B cell (primary cell): ENCODE data around the gene CCNT2. TPM values are rescaled to one million over a fixed set of nuclear protein-coding genes. Genes with fewer than 3 reads are reported as not detected.

ENCODE experiments used
- ATAC-seq: fragments of 200-7000 bp; cut with Tn5 transposase; one replicate; pipeline ENCODE4 v1.10.0; 2021; ENCODE audit warnings: low read depth, mild to moderate bottlenecking, moderate number of reproducible peaks, moderate library complexity
- CTCF ChIA-PET: fragments of 350-600 bp; sonication (Branson Sonifier 250); formaldehyde crosslinking; loops from one replicate; lab custom pipeline; 2021; ENCODE audit warnings: antibody characterized with exemption, inconsistent platforms; lab: Charles Lee
- POLR2A ChIA-PET: fragments of 350-600 bp; sonication (Branson Sonifier 250); formaldehyde crosslinking; loops from one replicate; lab custom pipeline; 2021; ENCODE audit warnings: antibody characterized with exemption; lab: Charles Lee
- DNase-seq: peaks from one replicate; pipeline ENCODE4 v3.0.0; 2013
- H2AFZ ChIP-seq: 2 replicates; pipeline ENCODE4 v1.6.1; 2012; ENCODE audit warnings: mild to moderate bottlenecking, low read depth, low read length; ENCODE audit not compliant: insufficient read depth, poor library complexity, severe bottlenecking
- H3K27ac ChIP-seq, 2 donors: 1 replicate in 1 of 2; 2 replicates in 1 of 2; pipeline ENCODE4 v1.5.1; 2012 to 2013; ENCODE audit warnings: low read length in 2 of 2, mild to moderate bottlenecking in 2 of 2, moderate library complexity in 1 of 2
- H3K27me3 ChIP-seq, 4 experiments: fragments of 200-600 bp in 1 of 4; sonication (generic) in 1 of 4; replicated peaks in 1 of 4; 1 replicate in 2 of 4; 2 replicates in 2 of 4; pipeline versions ENCODE4 v1.6.1 to v1.7.0; 2013 to 2016; ENCODE audit warnings: low read length in 3 of 4, mild to moderate bottlenecking in 2 of 4, mixed read lengths in 1 of 4, moderate library complexity in 1 of 4; ENCODE audit not compliant: insufficient read depth in 4 of 4, control insufficient read depth in 3 of 4; ENCODE audit errors: control extremely low read depth in 1 of 4
- H3K36me3 ChIP-seq, 2 experiments: replicated peaks in 1 of 2; 1 replicate in 1 of 2; 2 replicates in 1 of 2; pipeline versions ENCODE4 v1.6.1 to v1.7.1; 2013; ENCODE audit warnings: low read length in 1 of 2; ENCODE audit not compliant: insufficient read depth in 2 of 2, control insufficient read depth in 1 of 2; ENCODE audit errors: control extremely low read depth in 1 of 2, extremely low read depth in 1 of 2
- H3K4me1 ChIP-seq, 2 donors: fragments of 200-600 bp in 1 of 2; sonication (generic) in 1 of 2; 1 replicate in 1 of 2; 2 replicates in 1 of 2; pipeline versions ENCODE4 v1.5.1 to v1.6.1; 2013 to 2017; ENCODE audit warnings: low read length in 2 of 2; ENCODE audit not compliant: control insufficient read depth in 2 of 2, insufficient read depth in 2 of 2
- H3K4me2 ChIP-seq: replicated peaks from 2 replicates; pipeline ENCODE3; 2012; ENCODE audit warnings: mild to moderate bottlenecking, low read depth, low read length; ENCODE audit not compliant: poor library complexity, severe bottlenecking
- H3K4me3 ChIP-seq, 5 experiments: fragments of 200-600 bp in 1 of 5; sonication (generic) in 1 of 5; 1 replicate in 3 of 5; 2 replicates in 2 of 5; pipeline versions ENCODE4 v1.5.1 to v1.7.0; 2011 to 2016; ENCODE audit warnings: low read length in 4 of 5, mild to moderate bottlenecking in 4 of 5, low read depth in 2 of 5, control low read depth in 1 of 5, moderate library complexity in 1 of 5; ENCODE audit not compliant: insufficient read depth in 1 of 5; ENCODE audit errors: control extremely low read depth in 1 of 5, extremely low read depth in 1 of 5
- H3K79me2 ChIP-seq: fragments of 200-600 bp; sonication (generic); one replicate; pipeline ENCODE4 v1.6.0; 2016; ENCODE audit warnings: low read length; ENCODE audit not compliant: control insufficient read depth, insufficient read depth
- H3K9ac ChIP-seq: fragments of 200-600 bp; sonication (generic); 2 replicates; pipeline ENCODE4 v1.6.1; 2017; ENCODE audit warnings: mild to moderate bottlenecking, low read length, moderate library complexity
- H3K9me3 ChIP-seq, 3 donors: one replicate each; pipeline versions ENCODE4 v1.6.1 to v1.7.1; 2013; ENCODE audit warnings: low read length in 2 of 3; ENCODE audit not compliant: control insufficient read depth in 2 of 3, insufficient read depth in 1 of 3; ENCODE audit errors: control extremely low read depth in 1 of 3
- H4K20me1 ChIP-seq: 2 replicates; pipeline ENCODE4 v1.6.0; 2012; ENCODE audit warnings: mild to moderate bottlenecking, low read length; ENCODE audit not compliant: insufficient read depth, control insufficient read depth, poor library complexity, severe bottlenecking
- H3K27ac Mint-ChIP-seq: one replicate; pipeline ENCODE4 v1.8.0; 2021; ENCODE audit warnings: mixed read lengths
- H3K27me3 Mint-ChIP-seq: one replicate; pipeline ENCODE4 v1.8.0; 2021; ENCODE audit warnings: mixed read lengths
- H3K4me1 Mint-ChIP-seq: one replicate; pipeline ENCODE4 v1.8.0; 2021; ENCODE audit warnings: mixed read lengths
- H3K4me3 Mint-ChIP-seq: one replicate; pipeline ENCODE4 v1.8.0; 2021; ENCODE audit warnings: mixed read lengths
- H3K9me3 Mint-ChIP-seq: one replicate; pipeline ENCODE4 v1.8.0; 2022; ENCODE audit warnings: mixed read lengths; ENCODE audit not compliant: insufficient read depth
- EZH2 ChIP-seq: IDR thresholded peaks from 2 replicates; pipeline ENCODE4 v1.6.1; 2012; ENCODE audit warnings: borderline replicate concordance, low read depth, mild to moderate bottlenecking, moderate library complexity, low read length; ENCODE audit not compliant: insufficient read depth, poor library complexity, severe bottlenecking
- WGBS: methylation state at CpG from one replicate; pipeline ENCODE4 v1.1.5; 2013; ENCODE audit warnings: missing lambda C conversion rate; ENCODE audit not compliant: insufficient coverage; 5-methylcytosine and 5-hydroxymethylcytosine counted together
- intact Hi-C: fragments of 100-400 bp; cut with micrococcal nuclease; formaldehyde crosslinking; loops from one replicate; pipeline ENCODE4 v1.10.0; 2022
- polyA plus RNA-seq: library from polyadenylated mRNA; depleted of rRNA; stranded (reverse); fragments of >200 nt; gene quantifications from 2 replicates; pipeline ENCODE4 v1.2.3, GENCODE V29; 2012
- total RNA-seq, 2 donors: library from RNA; stranded (reverse); fragments of 120-200 nt in 1 of 2; gene quantifications; 1 replicate in 1 of 2; 2 replicates in 1 of 2; pipeline versions ENCODE4 v1.2.3 to v1.2.4, GENCODE V29; 2013 to 2022
- TF ChIP-seq, protein P1 (sequence below): fragments of 200-600 bp; IDR thresholded peaks from one replicate; pipeline ENCODE4 v1.8.0; 2022; ENCODE audit warnings: antibody characterized with exemption, mild to moderate bottlenecking

The CCNT2 gene
- total and polyA plus RNA-seq, 2 donors (not counting 1 experiment from before 2014, with no cell fraction given), result 17.4 to 86.7 TPM

DNA sequence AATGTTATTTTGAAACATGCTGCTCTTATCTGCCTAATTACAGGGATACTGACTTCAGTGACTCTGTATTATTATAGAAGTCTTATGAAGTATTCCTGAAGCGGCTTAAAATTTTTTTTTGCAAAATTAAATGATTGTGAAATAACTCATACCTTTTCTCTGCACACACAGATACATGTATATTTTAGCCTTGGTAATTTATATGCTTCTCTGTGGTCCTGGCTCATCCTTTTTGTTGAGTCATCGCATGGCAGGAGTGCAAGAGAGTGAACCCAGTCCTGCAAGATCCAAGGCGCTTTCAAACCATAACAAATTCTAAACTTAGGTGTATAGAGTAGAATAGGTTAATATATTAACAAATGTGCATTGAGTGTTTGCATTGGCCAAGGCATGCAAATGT, 8.6 kb downstream of the CCNT2 start:
- ChIA-PET POLR2A (no interaction called here), CTCF (no interaction called here)
- Histone ChIP-seq H3K27ac (no peak overlapping the region), H3K4me3 (no peak overlapping the region), H3K4me1 (peaks cover 18 to 23% of the 10 kb centered on the region in 2 donors), H3K9me3 (no peaks in the 10 kb centered on the region), H4K20me1 (peaks cover 91% of the 10 kb centered on the region), H3K4me2 (no peak overlapping the region), H3K9ac (no peak overlapping the region), H2AFZ (no peak overlapping the region), H3K79me2 (peaks cover 99% of the 10 kb centered on the region), H3K36me3 (peaks cover 0 to 31% of the 10 kb centered on the region in 2 experiments), H3K27me3 (no peaks in the 10 kb centered on the region)
- intact Hi-C loops, result no loop called here
- DNase-seq, result no peak
- H3K9me3 Mint-ChIP-seq, result no peaks in the 10 kb centered on the region
- no CpG with 5 or more reads among the region's 3 CpGs for WGBS
- H3K4me3 Mint-ChIP-seq, result no peak overlapping the region
- H3K27me3 Mint-ChIP-seq, result no peaks in the 10 kb centered on the region
- no peak for ATAC-seq
- peaks cover 69% of the 10 kb centered on the region for H3K4me1 Mint-ChIP-seq
- H3K27ac Mint-ChIP-seq, result no peak overlapping the region
- TF ChIP-seq, protein P1, sequence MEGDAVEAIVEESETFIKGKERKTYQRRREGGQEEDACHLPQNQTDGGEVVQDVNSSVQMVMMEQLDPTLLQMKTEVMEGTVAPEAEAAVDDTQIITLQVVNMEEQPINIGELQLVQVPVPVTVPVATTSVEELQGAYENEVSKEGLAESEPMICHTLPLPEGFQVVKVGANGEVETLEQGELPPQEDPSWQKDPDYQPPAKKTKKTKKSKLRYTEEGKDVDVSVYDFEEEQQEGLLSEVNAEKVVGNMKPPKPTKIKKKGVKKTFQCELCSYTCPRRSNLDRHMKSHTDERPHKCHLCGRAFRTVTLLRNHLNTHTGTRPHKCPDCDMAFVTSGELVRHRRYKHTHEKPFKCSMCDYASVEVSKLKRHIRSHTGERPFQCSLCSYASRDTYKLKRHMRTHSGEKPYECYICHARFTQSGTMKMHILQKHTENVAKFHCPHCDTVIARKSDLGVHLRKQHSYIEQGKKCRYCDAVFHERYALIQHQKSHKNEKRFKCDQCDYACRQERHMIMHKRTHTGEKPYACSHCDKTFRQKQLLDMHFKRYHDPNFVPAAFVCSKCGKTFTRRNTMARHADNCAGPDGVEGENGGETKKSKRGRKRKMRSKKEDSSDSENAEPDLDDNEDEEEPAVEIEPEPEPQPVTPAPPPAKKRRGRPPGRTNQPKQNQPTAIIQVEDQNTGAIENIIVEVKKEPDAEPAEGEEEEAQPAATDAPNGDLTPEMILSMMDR, result no peak
- TF ChIP-seq EZH2, result no peak

DNA sequence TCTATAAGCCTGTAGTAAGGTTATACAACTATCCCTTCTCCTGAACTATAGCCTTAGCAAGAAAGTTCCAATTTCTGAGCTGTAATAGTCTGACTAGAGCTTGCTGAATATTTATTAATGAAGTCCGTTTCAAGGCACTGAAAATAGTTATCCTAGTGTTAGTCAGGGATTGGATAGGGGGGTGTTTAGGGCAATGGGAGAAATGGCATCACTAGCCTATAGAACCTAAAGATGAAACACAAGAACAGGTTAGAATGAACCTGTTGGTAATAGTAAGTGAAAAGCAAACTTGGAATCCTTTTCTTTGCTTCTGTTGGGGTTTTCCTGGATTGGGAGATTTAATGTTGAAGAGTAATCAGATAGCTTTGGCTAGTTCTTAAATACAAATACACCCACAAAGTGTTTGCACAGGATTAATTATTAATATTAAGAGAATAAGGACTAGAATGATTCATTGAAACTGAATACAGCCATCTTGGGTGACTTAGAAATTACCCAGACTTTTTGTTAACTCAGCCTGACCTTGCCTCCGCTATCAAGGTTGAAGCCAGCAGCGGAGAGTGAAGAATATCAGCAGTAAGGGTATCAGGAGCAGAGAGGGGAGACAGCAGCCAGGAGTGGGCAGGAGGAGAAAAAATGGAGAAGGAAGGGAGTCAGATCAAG, 14.4 kb downstream of the CCNT2 start:
- WGBS, result 100% methylated on average over 1 of the region's 3 CpGs
- peaks cover 64% of the 10 kb centered on the region for H3K4me1 Mint-ChIP-seq
- POLR2A ChIA-PET, result no interaction called here
- DNase-seq, result no peak
- Histone ChIP-seq H3K27me3 (no peaks in the 10 kb centered on the region), H2AFZ (no peak overlapping the region), H3K4me2 (no peak overlapping the region), H3K4me1 (peaks cover 0 to 38% of the 10 kb centered on the region in 2 donors), H4K20me1 (peaks cover 80% of the 10 kb centered on the region), H3K79me2 (peaks cover 99% of the 10 kb centered on the region), H3K4me3 (no peak overlapping the region), H3K27ac (peak overlapping the region in 1 of 2 donors; percentile 21), H3K9ac (no peak overlapping the region), H3K9me3 (no peaks in the 10 kb centered on the region), H3K36me3 (peaks cover 9 to 30% of the 10 kb centered on the region in 2 experiments)
- TF ChIP-seq EZH2, result no peak
- TF ChIP-seq, protein P1, result no peak
- no peak overlapping the region for H3K4me3 Mint-ChIP-seq
- intact Hi-C loops, result no loop called here
- H3K27ac Mint-ChIP-seq, result no peak overlapping the region
- ATAC-seq, result no peak
- CTCF ChIA-PET, result no interaction called here
- no peaks in the 10 kb centered on the region for H3K9me3 Mint-ChIP-seq
- no peaks in the 10 kb centered on the region for H3K27me3 Mint-ChIP-seq
